ENCODE results near the gene ABCC9. TPM values are rescaled to one million over a fixed set of nuclear protein-coding genes. Genes with fewer than 3 reads are reported as not detected.

The ABCC9 gene
- total and polyA plus RNA-seq, 2 donors (not counting 3 experiments of a cell fraction or from before 2014, with no cell fraction given): under 0.01 TPM; not detected in 1

GRCh38 chr12:21763531-21763930, 177.7 kb downstream of the ABCC9 start:
- H3K27ac ChIP-seq (ENCODE audit: insufficient read depth, low read depth, low read length): no peak overlapping the region
- no peak overlapping the region for H2AFZ ChIP-seq (ENCODE audit: low read depth, low read length)
- H3K4me1 ChIP-seq (ENCODE audit: control insufficient read depth, extremely low read depth, insufficient read depth, low read length): no peaks in the 10 kb centered on the region
- TF ChIP-seq, protein P1, sequence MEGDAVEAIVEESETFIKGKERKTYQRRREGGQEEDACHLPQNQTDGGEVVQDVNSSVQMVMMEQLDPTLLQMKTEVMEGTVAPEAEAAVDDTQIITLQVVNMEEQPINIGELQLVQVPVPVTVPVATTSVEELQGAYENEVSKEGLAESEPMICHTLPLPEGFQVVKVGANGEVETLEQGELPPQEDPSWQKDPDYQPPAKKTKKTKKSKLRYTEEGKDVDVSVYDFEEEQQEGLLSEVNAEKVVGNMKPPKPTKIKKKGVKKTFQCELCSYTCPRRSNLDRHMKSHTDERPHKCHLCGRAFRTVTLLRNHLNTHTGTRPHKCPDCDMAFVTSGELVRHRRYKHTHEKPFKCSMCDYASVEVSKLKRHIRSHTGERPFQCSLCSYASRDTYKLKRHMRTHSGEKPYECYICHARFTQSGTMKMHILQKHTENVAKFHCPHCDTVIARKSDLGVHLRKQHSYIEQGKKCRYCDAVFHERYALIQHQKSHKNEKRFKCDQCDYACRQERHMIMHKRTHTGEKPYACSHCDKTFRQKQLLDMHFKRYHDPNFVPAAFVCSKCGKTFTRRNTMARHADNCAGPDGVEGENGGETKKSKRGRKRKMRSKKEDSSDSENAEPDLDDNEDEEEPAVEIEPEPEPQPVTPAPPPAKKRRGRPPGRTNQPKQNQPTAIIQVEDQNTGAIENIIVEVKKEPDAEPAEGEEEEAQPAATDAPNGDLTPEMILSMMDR (IDR thresholded peaks at IDR 0.05; ENCODE audit: extremely low read depth in 1 of 2, insufficient read depth in 1 of 2, low read depth in 1 of 2, low read length in 2 of 2): no peak
- no peak for TF ChIP-seq GATA2 (IDR thresholded peaks at IDR 0.05; ENCODE audit: insufficient read depth, insufficient read length, low read depth, low read length)
- no peak for TF ChIP-seq MAX (IDR thresholded peaks at IDR 0.05; ENCODE audit: insufficient read depth, insufficient read length)
- TF ChIP-seq POLR2A (IDR thresholded peaks at IDR 0.05; ENCODE audit: low read depth, low read length): no peak
- BruUV-seq (replicated peaks): no TSS peak
- H3K79me2 ChIP-seq (ENCODE audit: control insufficient read depth, insufficient read depth, low read length): no peaks in the 10 kb centered on the region
- no peak overlapping the region for H3K9ac ChIP-seq (replicated peaks; ENCODE audit: extremely low read depth, insufficient read depth, low read length)
- no peaks in the 10 kb centered on the region for H3K36me3 ChIP-seq (ENCODE audit: control insufficient read depth in 2 of 2, extremely low read depth in 1 of 2, insufficient read depth in 2 of 2, low read length in 2 of 2)
- dilution Hi-C loops (cut with MboI; ENCODE audit: extremely low pct_ligation_motif_present, low sequenced_read_pairs): no loop called here
- intact Hi-C loops (cut with micrococcal nuclease): no loop called here
- FAIRE-seq: no peak
- no peaks in the 10 kb centered on the region for H4K20me1 ChIP-seq (replicated peaks; ENCODE audit: control insufficient read depth, extremely low read depth, insufficient read depth, low read length)
- ChIA-PET POLR2A (no interaction called here), CTCF (no interaction called here)
- no peak overlapping the region for H3K4me3 ChIP-seq (replicated peaks in 1 of 3; ENCODE audit: insufficient read depth in 1 of 3, low read depth in 1 of 3, low read length in 3 of 3)
- H3K27me3 ChIP-seq (ENCODE audit: control insufficient read depth in 2 of 2, insufficient read depth in 2 of 2, low read length in 2 of 2): no peaks in the 10 kb centered on the region
- no peak overlapping the region for H3K4me2 ChIP-seq (ENCODE audit: insufficient read depth, low read length)
- no peak for DNase-seq (ENCODE audit: low read depth, low spot score)
- H3K9me3 ChIP-seq (replicated peaks; ENCODE audit: control insufficient read depth, insufficient read depth, low read length): no peaks in the 10 kb centered on the region
- no peaks in the 10 kb centered on the region for H3K9me1 ChIP-seq (replicated peaks; ENCODE audit: control insufficient read depth, extremely low read depth, insufficient read depth, low read length)

DNA sequence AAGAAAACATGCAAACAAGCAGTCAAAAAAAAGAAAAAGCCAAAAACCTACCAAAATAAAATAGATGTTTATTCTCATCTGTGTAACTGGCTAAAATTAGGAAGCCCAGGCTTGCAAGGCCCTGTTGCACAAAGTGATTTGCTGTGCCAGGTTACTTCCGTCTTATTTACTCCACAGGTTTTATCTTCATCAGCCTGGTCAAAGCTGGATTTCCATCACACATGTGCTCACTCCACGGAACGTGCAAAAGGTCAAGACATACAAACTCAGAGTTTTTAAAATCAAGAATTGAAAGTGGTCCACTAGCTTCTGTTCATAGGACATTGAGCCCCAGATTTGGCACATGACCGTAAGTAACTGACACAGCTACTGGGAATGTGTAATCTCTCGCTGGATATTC, 181.5 kb downstream of the ABCC9 start:
- H3K4me3 ChIP-seq (replicated peaks in 1 of 3; ENCODE audit: insufficient read depth in 1 of 3, low read depth in 1 of 3, low read length in 3 of 3): no peak overlapping the region
- BruUV-seq (replicated peaks): no TSS peak
- TF ChIP-seq JUN (IDR thresholded peaks at IDR 0.05; ENCODE audit: borderline replicate concordance, insufficient read depth, insufficient read length, low read depth) (no peak), MYC (IDR thresholded peaks at IDR 0.05; ENCODE audit: low read depth, low read length) (no peak), POLR2AphosphoS5 (IDR thresholded peaks at IDR 0.05; ENCODE audit: insufficient read depth, low read depth, low read length) (no peak), FOS (IDR thresholded peaks at IDR 0.05; ENCODE audit: borderline replicate concordance, insufficient read depth, low read length) (no peak), EZH2 (IDR thresholded peaks at IDR 0.05; ENCODE audit: borderline replicate concordance, low read depth, low read length, severe bottlenecking) (no peak), MAX (IDR thresholded peaks at IDR 0.05; ENCODE audit: insufficient read depth, insufficient read length) (no peak), POLR2A (IDR thresholded peaks at IDR 0.05; ENCODE audit: low read depth, low read length) (no peak), GATA2 (IDR thresholded peaks at IDR 0.05; ENCODE audit: insufficient read depth, insufficient read length, low read depth, low read length) (no peak)
- TF ChIP-seq, protein P1 (IDR thresholded peaks at IDR 0.05; ENCODE audit: extremely low read depth in 1 of 2, insufficient read depth in 1 of 2, low read depth in 1 of 2, low read length in 2 of 2): no peak
- H3K4me2 ChIP-seq (ENCODE audit: insufficient read depth, low read length): no peak overlapping the region
- H3K9me3 ChIP-seq (replicated peaks; ENCODE audit: control insufficient read depth, insufficient read depth, low read length): no peaks in the 10 kb centered on the region
- POLR2A ChIA-PET: no interaction called here
- no peaks in the 10 kb centered on the region for H3K79me2 ChIP-seq (ENCODE audit: control insufficient read depth, insufficient read depth, low read length)
- H4K20me1 ChIP-seq (replicated peaks; ENCODE audit: control insufficient read depth, extremely low read depth, insufficient read depth, low read length): no peaks in the 10 kb centered on the region
- H3K27me3 ChIP-seq (ENCODE audit: control insufficient read depth in 2 of 2, insufficient read depth in 2 of 2, low read length in 2 of 2): no peaks in the 10 kb centered on the region
- H3K9ac ChIP-seq (replicated peaks; ENCODE audit: extremely low read depth, insufficient read depth, low read length): no peak overlapping the region
- CTCF ChIA-PET: interaction anchor here (0.9 to 1.2 kb wide), 2 partner anchors 62 to 230 kb away, joined by 4 to 5 read pairs; no protein-coding TSS in a partner anchor
- no peak overlapping the region for H3K27ac ChIP-seq (ENCODE audit: insufficient read depth, low read depth, low read length)
- H3K4me1 ChIP-seq (ENCODE audit: control insufficient read depth, extremely low read depth, insufficient read depth, low read length): no peaks in the 10 kb centered on the region
- dilution Hi-C loops (cut with MboI; ENCODE audit: extremely low pct_ligation_motif_present, low sequenced_read_pairs): no loop called here
- intact Hi-C loops (cut with micrococcal nuclease): no loop called here
- DNase-seq (ENCODE audit: low read depth, low spot score) (no peak), FAIRE-seq (no peak)
- no peaks in the 10 kb centered on the region for H3K36me3 ChIP-seq (ENCODE audit: control insufficient read depth in 2 of 2, extremely low read depth in 1 of 2, insufficient read depth in 2 of 2, low read length in 2 of 2)
- H3K9me1 ChIP-seq (replicated peaks; ENCODE audit: control insufficient read depth, extremely low read depth, insufficient read depth, low read length): no peaks in the 10 kb centered on the region
- no peak overlapping the region for H2AFZ ChIP-seq (ENCODE audit: low read depth, low read length)
